GM18868 (cell line): Measurements from ENCODE around the gene MRPS33.
"Not testable (repeated sequence)": the region's sequence is repeated elsewhere in the genome, so short reads cannot be mapped to it uniquely, and the experiment has no call there.

Experiments
- ATAC-seq: cut with Tn5 transposase; IDR thresholded peaks from one replicate; pipeline ENCODE4 v1.9.1; 2021; ENCODE audit warnings: mild to moderate bottlenecking, moderate library complexity; ENCODE audit not compliant: unreplicated experiment

The MRPS33 gene

DNA sequence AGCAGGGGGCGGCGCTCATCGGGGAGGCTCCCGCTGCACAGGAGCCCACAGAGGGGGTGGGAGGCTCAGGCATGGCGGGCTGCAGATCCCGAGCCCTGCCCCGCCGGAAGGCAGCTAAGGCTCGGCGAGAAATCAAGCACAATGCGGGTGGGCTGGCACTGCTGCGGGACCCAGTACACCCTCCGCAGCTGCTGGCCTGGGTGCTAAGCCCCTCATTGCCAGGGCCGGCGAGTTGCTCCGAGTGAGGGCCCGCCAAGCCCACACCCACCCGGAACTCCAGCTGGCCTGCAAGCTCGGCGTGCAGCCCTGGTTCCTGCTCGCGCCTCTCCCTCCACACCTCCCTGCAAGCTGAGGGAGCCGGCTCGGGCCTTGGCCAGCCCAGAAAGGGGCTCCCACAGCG lies 57.8 kb downstream of the MRPS33 start:
- ATAC-seq = not testable (repeated sequence)
